Mesendoderm (in vitro differentiated cells): Measurements from ENCODE around the gene DLG2.

Experiments
- DNase-seq: peaks from one replicate; pipeline ENCODE4 v3.0.0; 2013
- H2AK5ac ChIP-seq: 2 replicates; pipeline ENCODE4 v1.6.1; 2013; ENCODE audit warnings: low read length, inconsistent platforms
- H2BK120ac ChIP-seq: 2 replicates; pipeline ENCODE4 v1.6.1; 2013; ENCODE audit warnings: low read depth, mild to moderate bottlenecking, low read length, moderate library complexity, mixed read lengths
- H2BK15ac ChIP-seq: replicated peaks from 2 replicates; pipeline ENCODE4 v1.6.1; 2013; ENCODE audit warnings: low read depth, mild to moderate bottlenecking, moderate library complexity
- H2BK5ac ChIP-seq: 2 replicates; pipeline ENCODE4 v1.6.1; 2013; ENCODE audit warnings: low read length, inconsistent platforms
- H3K18ac ChIP-seq: 2 replicates; pipeline ENCODE4 v1.6.1; 2013; ENCODE audit warnings: mild to moderate bottlenecking, low read length, mixed read lengths
- H3K23ac ChIP-seq: one replicate; pipeline ENCODE4 v1.6.1; 2013; ENCODE audit warnings: low read length
- H3K27ac ChIP-seq: 2 replicates; pipeline ENCODE4 v1.5.1; 2013; ENCODE audit warnings: low read depth, mild to moderate bottlenecking, inconsistent platforms, low read length, moderate library complexity
- H3K27me3 ChIP-seq: 2 replicates; pipeline ENCODE4 v1.6.1; 2013; ENCODE audit warnings: low read length, control low read depth, mild to moderate bottlenecking, inconsistent platforms; ENCODE audit not compliant: insufficient read depth, poor library complexity
- H3K36me3 ChIP-seq: 2 replicates; pipeline ENCODE4 v1.6.1; 2013; ENCODE audit warnings: low read length, inconsistent platforms; ENCODE audit not compliant: control insufficient read depth, insufficient read depth
- H3K4ac ChIP-seq: one replicate; pipeline ENCODE4 v1.6.1; 2013; ENCODE audit warnings: low read depth, mild to moderate bottlenecking, low read length, moderate library complexity
- H3K4me1 ChIP-seq: 2 replicates; pipeline ENCODE4 v1.6.1; 2013; ENCODE audit warnings: low read depth, low read length, inconsistent platforms; ENCODE audit not compliant: control insufficient read depth
- H3K4me2 ChIP-seq: 2 replicates; pipeline ENCODE4 v1.6.1; 2013; ENCODE audit warnings: low read length
- H3K4me3 ChIP-seq: 2 replicates; pipeline ENCODE4 v1.5.1; 2013; ENCODE audit warnings: mild to moderate bottlenecking, low read length
- H3K56ac ChIP-seq: one replicate; pipeline ENCODE4 v1.6.1; 2013; ENCODE audit warnings: low read length
- H3K79me1 ChIP-seq: 2 replicates; pipeline ENCODE4 v1.6.1; 2013; ENCODE audit warnings: low read length, inconsistent platforms
- H3K79me2 ChIP-seq: 2 replicates; pipeline ENCODE4 v1.6.1; 2013; ENCODE audit warnings: mild to moderate bottlenecking, low read length; ENCODE audit not compliant: control insufficient read depth, insufficient read depth
- H3K9ac ChIP-seq: 2 replicates; pipeline ENCODE4 v1.6.1; 2013; ENCODE audit warnings: low read length, inconsistent platforms
- H4K5ac ChIP-seq: one replicate; pipeline ENCODE4 v1.6.1; 2013; ENCODE audit warnings: low read length
- H4K8ac ChIP-seq: one replicate; pipeline ENCODE4 v1.6.1; 2013; ENCODE audit warnings: low read depth, mild to moderate bottlenecking, control low read depth, low read length, moderate library complexity
- WGBS: extraction: QIAGEN DNeasy Blood & Tissue Kit; methylation state at CpG from one replicate; pipeline ENCODE4 v1.1.7; 2013; ENCODE audit warnings: low lambda C conversion rate, missing lambda C conversion rate; ENCODE audit not compliant: insufficient coverage; ENCODE audit errors: extremely low coverage; 5-methylcytosine and 5-hydroxymethylcytosine counted together

Gene DLG2

DNA sequence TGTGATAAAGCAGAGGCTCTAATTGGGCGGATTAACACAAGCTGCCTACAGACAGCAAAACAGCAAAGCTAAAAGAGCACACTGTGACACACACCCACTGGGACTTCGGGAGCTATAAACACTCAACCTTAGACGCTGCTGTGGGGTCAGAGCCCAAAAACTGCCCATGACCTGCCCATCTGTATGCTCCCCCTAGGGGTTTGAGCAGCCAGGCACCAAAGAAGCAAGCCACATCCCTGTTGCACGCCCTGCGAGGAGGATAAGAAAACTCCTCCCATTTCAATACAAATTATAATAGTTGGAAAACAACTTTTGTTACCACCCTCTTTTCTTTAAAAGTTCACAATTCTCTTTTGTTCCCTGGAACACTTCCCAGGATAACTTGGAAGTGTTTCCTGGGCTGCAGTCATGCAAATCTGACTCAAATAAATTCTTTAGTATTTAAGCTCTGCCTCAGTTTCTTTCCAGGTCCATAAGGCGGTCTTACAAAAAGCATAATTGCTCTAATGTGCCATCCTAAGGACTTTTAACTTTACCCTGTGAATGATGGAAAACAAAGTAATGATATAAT lies 86.4 kb downstream of the DLG2 start:
- H3K79me1 ChIP-seq: no peaks in the 10 kb centered on the region
- H3K27ac ChIP-seq: no peak overlapping the region
- no peak overlapping the region for H3K4me3 ChIP-seq
- H3K4me2 ChIP-seq: no peak overlapping the region
- no peaks in the 10 kb centered on the region for H3K79me2 ChIP-seq
- no peak overlapping the region for H2BK15ac ChIP-seq
- no peak overlapping the region for H3K18ac ChIP-seq
- WGBS: no CpG with 5 or more reads among the region's 6 CpGs
- H3K27me3 ChIP-seq: no peaks in the 10 kb centered on the region
- no peaks in the 10 kb centered on the region for H3K36me3 ChIP-seq
- no peak overlapping the region for H4K8ac ChIP-seq
- no peak overlapping the region for H2BK120ac ChIP-seq
- no peak overlapping the region for H4K5ac ChIP-seq
- no peak overlapping the region for H3K23ac ChIP-seq
- peak overlapping the region; percentile 68 for H3K56ac ChIP-seq
- H2AK5ac ChIP-seq: no peak overlapping the region
- peak overlapping the region; percentile 86 for H2BK5ac ChIP-seq
- peaks cover 6% of the 10 kb centered on the region for H3K4me1 ChIP-seq
- H3K9ac ChIP-seq: no peak overlapping the region
- peak; percentile 67 for DNase-seq
- no peak overlapping the region for H3K4ac ChIP-seq

DNA sequence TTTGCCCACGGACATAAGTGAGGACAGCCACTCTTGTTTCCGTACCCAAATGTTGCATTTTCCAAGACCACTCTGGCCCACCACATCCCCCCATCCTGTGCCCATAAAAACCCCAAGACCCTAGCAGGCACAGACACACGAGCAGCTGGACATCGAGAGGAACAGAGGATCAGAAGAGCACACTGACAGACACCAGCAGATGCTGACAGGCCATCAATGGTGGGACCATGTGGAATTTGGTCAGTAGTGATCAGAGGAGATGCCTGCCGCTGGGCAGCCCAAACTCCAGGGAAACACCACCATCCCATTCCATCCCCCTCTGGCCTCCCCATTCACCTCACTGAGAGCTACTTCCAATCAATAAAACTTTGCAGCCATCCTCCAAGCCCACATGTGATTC lies 87.0 kb downstream of the DLG2 start:
- H2BK15ac ChIP-seq: no peak overlapping the region
- H3K18ac ChIP-seq: no peak overlapping the region
- no CpG with 5 or more reads among the region's 5 CpGs for WGBS
- no peak overlapping the region for H3K9ac ChIP-seq
- peaks cover 6% of the 10 kb centered on the region for H3K4me1 ChIP-seq
- no peak overlapping the region for H2BK120ac ChIP-seq
- H3K36me3 ChIP-seq: no peaks in the 10 kb centered on the region
- H3K79me1 ChIP-seq: no peaks in the 10 kb centered on the region
- DNase-seq: peak; percentile 56
- H3K79me2 ChIP-seq: no peaks in the 10 kb centered on the region
- no peak overlapping the region for H3K4me2 ChIP-seq
- H2BK5ac ChIP-seq: peak overlapping the region; percentile 86
- no peak overlapping the region for H4K5ac ChIP-seq
- H3K23ac ChIP-seq: no peak overlapping the region
- no peak overlapping the region for H3K4me3 ChIP-seq
- no peak overlapping the region for H4K8ac ChIP-seq
- peak overlapping the region; percentile 5 for H2AK5ac ChIP-seq
- peak overlapping the region; percentile 8 for H3K4ac ChIP-seq
- H3K56ac ChIP-seq: peak overlapping the region; percentile 68
- no peaks in the 10 kb centered on the region for H3K27me3 ChIP-seq
- peak overlapping the region; percentile 7 for H3K27ac ChIP-seq

GRCh38 chr11:85539740-85540139 lies 87.4 kb downstream of the DLG2 start:
- Histone ChIP-seq H3K4me1 (peaks cover 6% of the 10 kb centered on the region), H3K79me1 (no peaks in the 10 kb centered on the region), H3K56ac (no peak overlapping the region), H3K9ac (no peak overlapping the region), H2BK120ac (no peak overlapping the region), H3K4ac (no peak overlapping the region), H3K27me3 (no peaks in the 10 kb centered on the region), H3K36me3 (no peaks in the 10 kb centered on the region), H3K23ac (no peak overlapping the region), H2AK5ac (no peak overlapping the region), H2BK15ac (no peak overlapping the region), H2BK5ac (no peak overlapping the region), H4K5ac (no peak overlapping the region), H3K4me2 (no peak overlapping the region), H3K79me2 (no peaks in the 10 kb centered on the region), H3K27ac (peak overlapping the region; percentile 7), H3K4me3 (no peak overlapping the region), H3K18ac (no peak overlapping the region), H4K8ac (no peak overlapping the region)
- peak; percentile 92 for DNase-seq
- no CpG with 5 or more reads among the region's 3 CpGs for WGBS

- WGBS: no CpG with 5 or more reads among the region's 1 CpG
- no peak for DNase-seq
Measured at GRCh38 chr11:85539029-85539689, 88.0 kb downstream of the DLG2 start.

DNA sequence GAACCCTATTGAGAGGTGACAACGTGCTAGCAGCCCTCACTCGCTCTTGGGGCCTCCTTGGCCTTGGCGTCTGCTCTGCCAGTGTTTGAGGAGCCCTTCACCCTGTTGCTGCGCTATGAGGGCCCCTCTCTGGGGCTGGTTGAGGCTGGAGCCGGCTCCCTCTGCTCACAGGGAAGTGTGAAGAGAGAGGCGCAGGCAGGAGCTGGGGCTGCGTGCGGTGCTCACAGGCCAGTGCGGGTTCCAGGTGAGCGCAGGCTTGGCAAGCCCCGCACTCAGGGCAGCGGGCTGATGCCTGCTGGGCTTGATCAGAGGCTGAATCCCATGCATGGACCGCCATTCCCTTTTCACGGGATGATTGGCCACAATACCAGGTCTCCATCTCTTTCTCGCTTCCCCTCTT lies 90.7 kb downstream of the DLG2 start:
- Histone ChIP-seq H4K8ac (no peak overlapping the region), H3K4ac (no peak overlapping the region), H3K4me2 (no peak overlapping the region), H2BK120ac (no peak overlapping the region), H2BK5ac (no peak overlapping the region), H3K36me3 (no peaks in the 10 kb centered on the region), H3K27me3 (no peaks in the 10 kb centered on the region), H3K23ac (no peak overlapping the region), H3K56ac (no peak overlapping the region), H3K18ac (no peak overlapping the region), H3K79me2 (no peaks in the 10 kb centered on the region), H3K4me1 (peaks cover 7% of the 10 kb centered on the region), H4K5ac (no peak overlapping the region), H2BK15ac (no peak overlapping the region), H3K79me1 (no peaks in the 10 kb centered on the region), H3K9ac (no peak overlapping the region), H3K4me3 (no peak overlapping the region), H2AK5ac (no peak overlapping the region), H3K27ac (no peak overlapping the region)
- no peak for DNase-seq
- no CpG with 5 or more reads among the region's 15 CpGs for WGBS

More at GRCh38 chr11:85539029-85539689, 88.0 kb downstream of the DLG2 start:
- no peaks in the 10 kb centered on the region for H3K79me1 ChIP-seq
- no peak overlapping the region for H3K9ac ChIP-seq
- no peak overlapping the region for H4K8ac ChIP-seq
- H2AK5ac ChIP-seq: peak overlapping the region; percentile 72
- H4K5ac ChIP-seq: no peak overlapping the region
- peaks cover 6% of the 10 kb centered on the region for H3K4me1 ChIP-seq
- H3K4me2 ChIP-seq: no peak overlapping the region
- no peak overlapping the region for H3K56ac ChIP-seq
- H2BK120ac ChIP-seq: no peak overlapping the region
- no peak overlapping the region for H2BK15ac ChIP-seq
- H3K27ac ChIP-seq: no peak overlapping the region
- no peak overlapping the region for H3K18ac ChIP-seq
- no peak overlapping the region for H3K23ac ChIP-seq
- H3K4ac ChIP-seq: no peak overlapping the region
- no peak overlapping the region for H3K4me3 ChIP-seq
- H3K79me2 ChIP-seq: no peaks in the 10 kb centered on the region
- H3K27me3 ChIP-seq: no peaks in the 10 kb centered on the region
- H3K36me3 ChIP-seq: no peaks in the 10 kb centered on the region
- H2BK5ac ChIP-seq: peak overlapping the region; percentile 49

DNA sequence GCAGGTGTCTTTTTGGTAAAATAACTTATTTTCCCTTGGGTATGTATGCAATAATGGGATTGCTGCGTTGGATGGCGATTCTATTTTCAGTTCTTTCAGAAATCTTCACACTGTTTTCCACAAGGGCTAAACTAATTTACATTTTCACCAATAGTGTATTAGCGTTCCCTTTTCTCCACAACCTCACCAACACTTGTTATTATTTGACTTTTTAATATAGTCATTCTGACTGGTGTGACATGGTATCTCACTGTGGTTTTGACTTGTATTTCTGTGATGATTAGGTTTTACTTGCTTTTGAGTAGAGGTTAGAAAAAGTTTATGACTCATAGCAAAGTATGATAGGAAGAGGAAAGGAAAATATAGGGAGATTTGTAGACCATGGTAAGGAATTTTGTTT lies 92.3 kb downstream of the DLG2 start:
- Histone ChIP-seq H3K27ac (no peak overlapping the region), H4K5ac (no peak overlapping the region), H2BK5ac (no peak overlapping the region), H3K79me2 (no peaks in the 10 kb centered on the region), H3K4me2 (no peak overlapping the region), H3K4me1 (peaks cover 2% of the 10 kb centered on the region), H3K4ac (no peak overlapping the region), H3K23ac (no peak overlapping the region), H3K36me3 (no peaks in the 10 kb centered on the region), H3K4me3 (no peak overlapping the region), H3K27me3 (no peaks in the 10 kb centered on the region), H2BK15ac (no peak overlapping the region), H2BK120ac (no peak overlapping the region), H4K8ac (no peak overlapping the region), H3K18ac (no peak overlapping the region), H3K79me1 (no peaks in the 10 kb centered on the region), H3K56ac (no peak overlapping the region), H3K9ac (no peak overlapping the region), H2AK5ac (no peak overlapping the region)
- no peak for DNase-seq
- no CpG with 5 or more reads among the region's 3 CpGs for WGBS
